Tongue (tissue), 3 donors: ENCODE measurements around the gene ZC3H12D. TPM values are rescaled to one million over a fixed set of nuclear protein-coding genes. Genes with fewer than 3 reads are reported as not detected.

Experiments used
- DNase-seq: peaks from one replicate; pipeline ENCODE4 v3.0.0-alpha.2; 2015
- small RNA-seq: library from RNA; depleted of rRNA; stranded (forward); fragments of <200 nt; gene quantifications from one replicate; pipeline ENCODE3, GENCODE V24; 2014; ENCODE audit warnings: low replicate concordance
- total RNA-seq: library from RNA; depleted of rRNA; stranded (reverse); fragments of >200 nt; gene quantifications from one replicate; pipeline ENCODE4 v1.2.3, GENCODE V29; 2014

ZC3H12D gene
- total RNA-seq, 1 donor from 2014 or later: 0.72 TPM

GRCh38 chr6:149409617-149410016 lies 75.2 kb downstream of the ZC3H12D start:
- DNase-seq: no peak

GRCh38 chr6:149405823-149406765 lies 78.7 kb downstream of the ZC3H12D start:
- no peak for DNase-seq

- no peak for DNase-seq
Observed at GRCh38 chr6:149403534-149403933, 81.3 kb downstream of the ZC3H12D start.

GRCh38 chr6:149400050-149400449 lies 84.8 kb downstream of the ZC3H12D start, which contains the start of gene SUMO4:
SUMO4 (plus strand) TSS chr6:149400262; CDS start chr6:149400392, 130 bp downstream.
- no peak for DNase-seq

- no peak for DNase-seq
Observed at GRCh38 chr6:149397384-149397783, 87.4 kb downstream of the ZC3H12D start.

Small RNA genes lying within 50 kb of the gene (small RNA-seq; reads per million reads assigned to genes)
- not detected for gene RNU7-3P

Other genes starting within 250 kb of the ZC3H12D start
- gene TAB2, start 167.3 kb downstream of the ZC3H12D start, total RNA-seq: 50.2 TPM
- 5.5 TPM for gene SUMO4, start 84.8 kb downstream of the ZC3H12D start, total RNA-seq
- 45.5 TPM for gene PPIL4, start 61.0 kb upstream of the ZC3H12D start, total RNA-seq
- 56.1 TPM for gene GINM1, start 81.4 kb upstream of the ZC3H12D start, total RNA-seq
- 27.3 TPM for gene KATNA1, start 163.7 kb upstream of the ZC3H12D start, total RNA-seq
- gene LATS1, start 233.1 kb upstream of the ZC3H12D start, total RNA-seq: 31.8 TPM